Activated CD4-positive, CD25-positive, alpha-beta regulatory T cell treated with anti-CD3 and anti-CD28 coated beads, Interleukin-2, amount 50 U/mL, for 24 hours (primary cell): ENCODE results near the gene DMBX1.

ENCODE experiments used
- ATAC-seq, 2 donors: fragments of 150-1000 bp; cut with Tn5 transposase; one replicate each; pipeline ENCODE4 v1.10.0; 2021; ENCODE audit warnings: mild to moderate bottlenecking in 1 of 2, moderate library complexity in 1 of 2

The DMBX1 gene

GRCh38 chr1:46506470-46507219, 17.0 kb downstream of the DMBX1 start:
- peak in 1 of 2 donors; percentile 55 for ATAC-seq

GRCh38 chr1:46508757-46509156, 19.1 kb downstream of the DMBX1 start:
- ATAC-seq, result peak in 1 of 2 donors; percentile 65

GRCh38 chr1:46510341-46510997, 20.8 kb downstream of the DMBX1 start:
- no peak for ATAC-seq

GRCh38 chr1:46510998-46511365, 21.3 kb downstream of the DMBX1 start:
- no peak for ATAC-seq

GRCh38 chr1:46512135-46512791, 22.6 kb downstream of the DMBX1 start:
- ATAC-seq, result no peak

- no peak for ATAC-seq
Observed at GRCh38 chr1:46512792-46513190, 23.2 kb downstream of the DMBX1 start.

GRCh38 chr1:46513536-46513935, 23.9 kb downstream of the DMBX1 start:
- no peak for ATAC-seq

- ATAC-seq, result no peak
Observed at GRCh38 chr1:46515576-46515975, 25.9 kb downstream of the DMBX1 start.

GRCh38 chr1:46516200-46516950, 26.7 kb downstream of the DMBX1 start:
- ATAC-seq, result no peak

GRCh38 chr1:46517010-46517600, 27.5 kb downstream of the DMBX1 start:
- ATAC-seq, result no peak

- no peak for ATAC-seq
Observed at GRCh38 chr1:46517932-46518498, 28.4 kb downstream of the DMBX1 start.

GRCh38 chr1:46519209-46519608, 29.6 kb downstream of the DMBX1 start:
- ATAC-seq, result no peak

GRCh38 chr1:46520063-46520911, 30.7 kb downstream of the DMBX1 start:
- no peak for ATAC-seq

- no peak for ATAC-seq
Observed at GRCh38 chr1:46521414-46521813, 31.8 kb downstream of the DMBX1 start.

GRCh38 chr1:46522184-46522968, 32.7 kb downstream of the DMBX1 start:
- ATAC-seq, result peak; percentile 95 to 98

- no peak for ATAC-seq
Observed at GRCh38 chr1:46522969-46523320, 33.3 kb downstream of the DMBX1 start.

- ATAC-seq, result no peak
Observed at GRCh38 chr1:46523496-46524353, 34.1 kb downstream of the DMBX1 start.

GRCh38 chr1:46524843-46525242, 35.2 kb downstream of the DMBX1 start:
- ATAC-seq, result no peak

GRCh38 chr1:46525253-46525983, 35.8 kb downstream of the DMBX1 start:
- ATAC-seq, result no peak
